DND-41 (cell line): ENCODE results near the gene COL19A1.

Experiments used
- ATAC-seq: fragments of 200-7000 bp; cut with Tn5 transposase; 3 replicates; pipeline ENCODE4 v1.9.1; 2021; ENCODE audit warnings: low read depth; ENCODE audit not compliant: insufficient read depth
- DNase-seq: peaks from one replicate; pipeline ENCODE4 v3.0.0-alpha.2; 2020
- H2AFZ ChIP-seq: 2 replicates; pipeline ENCODE4 v1.6.0; 2012; ENCODE audit warnings: low read depth, low read length
- H3K27ac ChIP-seq: 2 replicates; pipeline ENCODE4 v1.5.1; 2012; ENCODE audit warnings: low read length, inconsistent platforms
- H3K27me3 ChIP-seq: fragments of 200-600 bp; sonication (generic); 2 replicates; pipeline ENCODE4 v1.6.0; 2012; ENCODE audit warnings: low read length, mild to moderate bottlenecking, inconsistent platforms; ENCODE audit not compliant: insufficient read depth, poor library complexity
- H3K36me3 ChIP-seq: 2 replicates; pipeline ENCODE4 v1.5.1; 2012; ENCODE audit warnings: low read length, inconsistent platforms; ENCODE audit not compliant: insufficient read depth
- H3K4me1 ChIP-seq: 2 replicates; pipeline ENCODE4 v1.5.1; 2012; ENCODE audit warnings: mild to moderate bottlenecking, low read length; ENCODE audit not compliant: insufficient read depth
- H3K4me2 ChIP-seq: 2 replicates; pipeline ENCODE4 v1.6.0; 2012; ENCODE audit warnings: mild to moderate bottlenecking, moderate library complexity, low read length, inconsistent platforms; ENCODE audit not compliant: insufficient read depth
- H3K4me3 ChIP-seq, 2 experiments: fragments of 200-600 bp in 1 of 2; shearing (Covaris generic) in 1 of 2; 2 replicates each; pipeline ENCODE4 v1.5.1; 2012 to 2016; ENCODE audit warnings: inconsistent platforms in 2 of 2, low read length in 2 of 2, mild to moderate bottlenecking in 2 of 2, low read depth in 1 of 2, moderate library complexity in 1 of 2
- H3K79me2 ChIP-seq: 2 replicates; pipeline ENCODE4 v1.6.0; 2012; ENCODE audit warnings: low read length, inconsistent platforms; ENCODE audit not compliant: insufficient read depth
- H3K9ac ChIP-seq: 2 replicates; pipeline ENCODE4 v1.6.0; 2012; ENCODE audit warnings: low read depth, mild to moderate bottlenecking, inconsistent platforms, low read length, moderate library complexity
- H3K9me3 ChIP-seq: 2 replicates; pipeline ENCODE4 v1.5.1; 2012; ENCODE audit warnings: low read length, moderate library complexity, mild to moderate bottlenecking, inconsistent platforms; ENCODE audit not compliant: insufficient read depth, severe bottlenecking
- H4K20me1 ChIP-seq: 2 replicates; pipeline ENCODE4 v1.6.0; 2012; ENCODE audit warnings: low read length; ENCODE audit not compliant: insufficient read depth
- CTCF ChIP-seq: IDR thresholded peaks from 2 replicates; pipeline ENCODE4 v1.5.1; 2012; ENCODE audit warnings: borderline replicate concordance, low read length, moderate library complexity, mild to moderate bottlenecking; ENCODE audit not compliant: poor library complexity, severe bottlenecking; ENCODE audit errors: extremely low read depth
- EZH2 ChIP-seq: IDR thresholded peaks from 3 replicates; pipeline ENCODE4 v1.6.1; 2012; ENCODE audit warnings: borderline replicate concordance, low read depth, mild to moderate bottlenecking, moderate library complexity, low read length, inconsistent platforms; ENCODE audit not compliant: severe bottlenecking

COL19A1 gene

DNA sequence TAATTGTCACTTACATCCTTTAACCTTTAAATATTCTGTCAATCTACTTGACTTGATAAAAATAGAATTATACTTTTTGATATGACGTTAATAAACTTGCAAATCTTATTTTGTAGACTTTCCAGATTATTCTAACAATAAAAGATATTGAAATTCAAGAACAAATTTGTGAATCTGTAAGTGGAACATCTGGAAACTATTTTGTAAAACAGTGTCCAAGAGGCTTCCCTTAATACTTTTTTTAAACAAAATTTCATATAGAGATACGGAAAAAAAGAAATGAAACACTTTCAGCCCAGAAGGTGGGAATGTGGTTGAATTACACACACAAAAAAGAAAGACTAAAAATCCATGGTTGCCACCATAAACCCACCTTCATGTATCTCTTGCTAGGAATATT is 174.4 kb downstream of the COL19A1 start:
- Histone ChIP-seq H3K79me2 (no peaks in the 10 kb centered on the region), H3K9me3 (no peaks in the 10 kb centered on the region), H4K20me1 (no peaks in the 10 kb centered on the region), H3K9ac (no peak overlapping the region), H3K27ac (no peak overlapping the region), H3K4me1 (no peaks in the 10 kb centered on the region), H3K27me3 (no peaks in the 10 kb centered on the region), H3K4me2 (no peak overlapping the region), H3K36me3 (no peaks in the 10 kb centered on the region), H3K4me3 (no peak overlapping the region), H2AFZ (no peak overlapping the region)
- TF ChIP-seq CTCF, result no peak
- TF ChIP-seq EZH2, result no peak
- ATAC-seq, result no peak
- DNase-seq, result no peak

- Histone ChIP-seq H3K4me3 (no peak overlapping the region), H3K9ac (no peak overlapping the region), H3K4me2 (no peak overlapping the region), H3K4me1 (no peaks in the 10 kb centered on the region), H3K9me3 (no peaks in the 10 kb centered on the region), H4K20me1 (no peaks in the 10 kb centered on the region), H3K79me2 (no peaks in the 10 kb centered on the region), H3K27me3 (no peaks in the 10 kb centered on the region), H2AFZ (no peak overlapping the region), H3K36me3 (no peaks in the 10 kb centered on the region), H3K27ac (no peak overlapping the region)
- no peak for DNase-seq
- no peak for TF ChIP-seq CTCF
- TF ChIP-seq EZH2, result no peak
- ATAC-seq, result no peak
These were observed 175.1 kb downstream of the COL19A1 start for GRCh38 chr6:70041411-70041810.

- Histone ChIP-seq H3K4me2 (no peak overlapping the region), H3K9me3 (no peaks in the 10 kb centered on the region), H3K27ac (no peak overlapping the region), H4K20me1 (no peaks in the 10 kb centered on the region), H3K9ac (no peak overlapping the region), H3K79me2 (no peaks in the 10 kb centered on the region), H3K36me3 (no peaks in the 10 kb centered on the region), H2AFZ (no peak overlapping the region), H3K27me3 (no peaks in the 10 kb centered on the region), H3K4me3 (no peak overlapping the region), H3K4me1 (no peaks in the 10 kb centered on the region)
- no peak for TF ChIP-seq CTCF
- no peak for TF ChIP-seq EZH2
- no peak for ATAC-seq
- no peak for DNase-seq
These were observed 179.1 kb downstream of the COL19A1 start for GRCh38 chr6:70045413-70045812.
